A673 (cell line): ENCODE results near the gene MCF2L2. TPM values are rescaled to one million over a fixed set of nuclear protein-coding genes. Genes with fewer than 3 reads are reported as not detected.

Experiments
- BruUV-seq: library from RNA; stranded (reverse); fragments of 400-500 nt; replicated peaks from 2 replicates; lab custom pipeline; 2021; lab: Mats Ljungman, UMichigan
- CTCF ChIA-PET: fragments of 300-600 bp; sonication (Branson Sonifier 250); formaldehyde crosslinking; loops from one replicate; lab custom pipeline; 2022; ENCODE audit warnings: antibody characterized with exemption; lab: Charles Lee
- POLR2A ChIA-PET: fragments of 300-600 bp; sonication (Branson Sonifier 250); formaldehyde crosslinking; loops from one replicate; lab custom pipeline; 2022; ENCODE audit warnings: antibody characterized with exemption; ENCODE audit not compliant: low non-redundant PET; lab: Charles Lee
- DNase-seq: peaks from one replicate; pipeline ENCODE4 v3.0.0-alpha.2; 2015; ENCODE audit warnings: low spot score
- H3K27ac ChIP-seq: fragments of 200-600 bp; sonication (generic); 2 replicates; pipeline ENCODE4 v1.5.1; 2016; ENCODE audit warnings: mixed run types, low read depth, mild to moderate bottlenecking, mixed read lengths, antibody characterized with exemption, low read length; ENCODE audit not compliant: poor library complexity, severe bottlenecking
- H3K27me3 ChIP-seq: fragments of 200-600 bp; sonication (generic); replicated peaks from 2 replicates; pipeline ENCODE4 v1.6.1; 2017; ENCODE audit warnings: mixed run types, low read depth, mild to moderate bottlenecking, mixed read lengths, antibody characterized with exemption, low read length; ENCODE audit not compliant: insufficient read depth, poor library complexity
- H3K36me3 ChIP-seq: fragments of 200-600 bp; sonication (generic); 2 replicates; pipeline ENCODE4 v1.6.1; 2016; ENCODE audit warnings: mixed run types, mild to moderate bottlenecking, mixed read lengths, antibody characterized with exemption, low read length; ENCODE audit not compliant: insufficient read depth, poor library complexity, severe bottlenecking
- H3K4me1 ChIP-seq: fragments of 200-600 bp; sonication (generic); 2 replicates; pipeline ENCODE4 v1.6.1; 2017; ENCODE audit warnings: mixed run types, mild to moderate bottlenecking, mixed read lengths, antibody characterized with exemption, low read length; ENCODE audit not compliant: insufficient read depth, poor library complexity, severe bottlenecking
- H3K4me3 ChIP-seq: fragments of 200-600 bp; sonication (generic); 2 replicates; pipeline ENCODE4 v1.5.1; 2016; ENCODE audit warnings: low read depth, mixed run types, mild to moderate bottlenecking, mixed read lengths, low read length; ENCODE audit not compliant: poor library complexity, severe bottlenecking
- H3K9me3 ChIP-seq: fragments of 200-600 bp; sonication (generic); 2 replicates; pipeline ENCODE4 v1.6.1; 2016; ENCODE audit warnings: mixed run types, low read depth, mild to moderate bottlenecking, mixed read lengths, antibody characterized with exemption, low read length; ENCODE audit not compliant: poor library complexity, severe bottlenecking
- EZH2 ChIP-seq: fragments of 200-600 bp; sonication (generic); IDR thresholded peaks from 2 replicates; pipeline ENCODE4 v1.6.1; 2017; ENCODE audit warnings: borderline replicate concordance, low read depth, mild to moderate bottlenecking, mixed read lengths, antibody characterized with exemption, low read length; ENCODE audit not compliant: poor library complexity, severe bottlenecking
- intact Hi-C: fragments of 100-400 bp; cut with micrococcal nuclease; formaldehyde crosslinking; loops from one replicate; pipeline ENCODE4 v1.10.0; 2022; ENCODE audit not compliant: unreplicated experiment
- total RNA-seq: library from RNA; stranded (reverse); gene quantifications from 2 replicates; pipeline ENCODE4 v1.2.3, GENCODE V29; 2021
- TF ChIP-seq, protein P1 (sequence below): fragments of 300-800, 200-600 bp; sonication (generic); conservative IDR thresholded peaks from 2 replicates; pipeline ENCODE4 v1.5.1; 2017; ENCODE audit warnings: low read depth, mild to moderate bottlenecking, antibody characterized with exemption, low read length, moderate library complexity, mixed read lengths

MCF2L2 gene
- total RNA-seq, 1 experiment from 2014 or later = not detected

DNA sequence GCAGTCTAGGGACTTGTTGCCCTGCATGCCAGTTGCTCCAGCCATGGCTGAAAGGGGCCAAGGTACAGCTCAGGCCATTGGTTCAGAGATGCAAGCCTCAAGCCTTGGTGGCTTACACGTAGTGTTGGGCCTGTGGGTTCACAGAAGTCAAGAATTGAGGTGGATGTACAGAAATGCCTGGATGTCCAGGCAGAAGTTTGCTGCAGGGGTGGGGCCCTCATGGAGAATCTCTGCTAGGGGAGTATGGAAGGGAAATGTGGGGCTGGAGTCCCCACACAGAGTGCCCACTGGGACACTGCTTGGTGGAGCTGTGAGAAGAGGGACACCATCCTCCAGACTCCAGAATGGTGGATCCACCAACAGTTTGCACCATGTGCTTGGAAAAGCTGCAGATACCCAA is 186.0 kb downstream of the MCF2L2 start:
- Histone ChIP-seq H3K4me3 (no peak overlapping the region), H3K27ac (no peak overlapping the region), H3K36me3 (no peaks in the 10 kb centered on the region), H3K27me3 (no peaks in the 10 kb centered on the region), H3K4me1 (no peaks in the 10 kb centered on the region), H3K9me3 (peaks cover 8% of the 10 kb centered on the region)
- no TSS peak for BruUV-seq
- POLR2A ChIA-PET = no interaction called here
- no peak for DNase-seq
- intact Hi-C loops = no loop called here
- TF ChIP-seq EZH2 = no peak
- TF ChIP-seq, protein P1, sequence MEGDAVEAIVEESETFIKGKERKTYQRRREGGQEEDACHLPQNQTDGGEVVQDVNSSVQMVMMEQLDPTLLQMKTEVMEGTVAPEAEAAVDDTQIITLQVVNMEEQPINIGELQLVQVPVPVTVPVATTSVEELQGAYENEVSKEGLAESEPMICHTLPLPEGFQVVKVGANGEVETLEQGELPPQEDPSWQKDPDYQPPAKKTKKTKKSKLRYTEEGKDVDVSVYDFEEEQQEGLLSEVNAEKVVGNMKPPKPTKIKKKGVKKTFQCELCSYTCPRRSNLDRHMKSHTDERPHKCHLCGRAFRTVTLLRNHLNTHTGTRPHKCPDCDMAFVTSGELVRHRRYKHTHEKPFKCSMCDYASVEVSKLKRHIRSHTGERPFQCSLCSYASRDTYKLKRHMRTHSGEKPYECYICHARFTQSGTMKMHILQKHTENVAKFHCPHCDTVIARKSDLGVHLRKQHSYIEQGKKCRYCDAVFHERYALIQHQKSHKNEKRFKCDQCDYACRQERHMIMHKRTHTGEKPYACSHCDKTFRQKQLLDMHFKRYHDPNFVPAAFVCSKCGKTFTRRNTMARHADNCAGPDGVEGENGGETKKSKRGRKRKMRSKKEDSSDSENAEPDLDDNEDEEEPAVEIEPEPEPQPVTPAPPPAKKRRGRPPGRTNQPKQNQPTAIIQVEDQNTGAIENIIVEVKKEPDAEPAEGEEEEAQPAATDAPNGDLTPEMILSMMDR = no peak
- CTCF ChIA-PET = no interaction called here

DNA sequence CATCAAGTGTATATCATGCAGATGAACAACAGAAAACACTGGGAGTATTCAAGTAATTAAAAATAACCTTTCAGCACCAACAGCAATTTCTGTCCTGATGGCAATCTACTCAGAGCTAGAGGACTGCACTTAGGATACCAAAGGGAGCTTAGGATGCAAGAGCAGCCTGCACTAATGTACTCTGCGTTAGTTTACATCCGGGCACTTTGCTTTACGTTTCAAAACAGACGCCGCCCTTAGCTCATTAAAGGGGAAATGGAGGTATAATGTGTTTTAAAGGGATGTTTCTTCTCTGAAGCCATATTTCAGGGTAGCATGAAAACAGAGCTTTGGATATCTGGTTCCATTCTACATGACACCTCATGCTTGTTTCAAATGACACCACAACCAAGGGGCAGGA is 189.4 kb downstream of the MCF2L2 start:
- no peaks in the 10 kb centered on the region for H3K4me1 ChIP-seq
- DNase-seq = no peak
- POLR2A ChIA-PET = interaction anchor here (0.6 kb wide), 1 partner anchor 31 kb away, joined by 3 read pairs; no protein-coding TSS in a partner anchor
- no peak overlapping the region for H3K27ac ChIP-seq
- H3K4me3 ChIP-seq = no peak overlapping the region
- no peaks in the 10 kb centered on the region for H3K27me3 ChIP-seq
- CTCF ChIA-PET = no interaction called here
- peaks cover 8% of the 10 kb centered on the region for H3K9me3 ChIP-seq
- BruUV-seq = no TSS peak
- intact Hi-C loops = no loop called here
- TF ChIP-seq, protein P1 = no peak
- no peak for TF ChIP-seq EZH2
- H3K36me3 ChIP-seq = no peaks in the 10 kb centered on the region

DNA sequence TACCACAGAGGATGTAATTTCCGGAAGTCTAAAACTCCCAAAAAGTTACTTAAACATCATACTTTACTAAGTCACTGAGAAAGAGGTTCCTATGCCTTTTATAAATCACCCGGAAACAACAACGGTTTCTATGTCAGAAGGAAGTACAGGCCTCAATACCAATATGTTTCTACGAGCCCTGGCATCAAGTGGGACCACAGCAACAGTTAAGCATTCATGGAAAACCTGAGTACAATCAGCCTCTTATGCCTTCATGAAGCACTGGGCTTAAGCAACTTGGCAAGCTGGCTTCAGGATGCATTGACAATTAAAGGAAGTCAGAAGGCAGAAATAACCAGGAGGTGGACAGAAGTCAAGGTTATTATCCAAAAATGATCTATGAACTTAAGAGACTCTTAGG is 194.5 kb downstream of the MCF2L2 start:
- no peak for DNase-seq
- no peak for TF ChIP-seq EZH2
- TF ChIP-seq, protein P1 = no peak
- Histone ChIP-seq H3K36me3 (no peaks in the 10 kb centered on the region), H3K27ac (no peak overlapping the region), H3K27me3 (no peaks in the 10 kb centered on the region), H3K4me1 (no peaks in the 10 kb centered on the region), H3K9me3 (no peaks in the 10 kb centered on the region), H3K4me3 (no peak overlapping the region)
- intact Hi-C loops = no loop called here
- no TSS peak for BruUV-seq
- CTCF ChIA-PET = no interaction called here
- POLR2A ChIA-PET = no interaction called here
